Chondrocyte (in vitro differentiated cells): Measurements from ENCODE around the gene ZFR2. TPM values are rescaled to one million over a fixed set of nuclear protein-coding genes. Genes with fewer than 3 reads are reported as not detected.
A peak's percentile ranks its signal among the peaks of the same experiment; 100 is the strongest.
"Not testable (repeated sequence)": the region's sequence is repeated elsewhere in the genome, so short reads cannot be mapped to it uniquely, and the experiment has no call there.

Source experiments
- DNase-seq: peaks from one replicate; pipeline ENCODE4 v3.0.0; 2021; ENCODE audit warnings: mixed read lengths, low spot score
- H3K27ac Mint-ChIP-seq: one replicate; pipeline ENCODE4 v1.8.0; 2021; ENCODE audit warnings: mild to moderate bottlenecking, moderate library complexity, mixed read lengths; ENCODE audit not compliant: unreplicated experiment
- H3K27me3 Mint-ChIP-seq: 2 replicates; pipeline ENCODE4 v1.8.0; 2021; ENCODE audit warnings: low read depth, mixed read lengths
- H3K36me3 Mint-ChIP-seq: 2 replicates; pipeline ENCODE4 v1.8.0; 2021; ENCODE audit warnings: low read depth, mixed read lengths
- H3K4me1 Mint-ChIP-seq: 2 replicates; pipeline ENCODE4 v1.8.0; 2021; ENCODE audit warnings: low read depth, mild to moderate bottlenecking, mixed read lengths
- H3K4me3 Mint-ChIP-seq: one replicate; pipeline ENCODE4 v1.8.0; 2021; ENCODE audit warnings: mild to moderate bottlenecking, moderate library complexity, mixed read lengths; ENCODE audit not compliant: unreplicated experiment
- H3K9me3 Mint-ChIP-seq: 2 replicates; pipeline ENCODE4 v1.8.0; 2021; ENCODE audit warnings: low read depth, mixed read lengths
- total RNA-seq: library from RNA; stranded (reverse); gene quantifications from 3 replicates; pipeline ENCODE4 v1.2.1, GENCODE V29; 2021
- TF ChIP-seq, protein P1 (sequence below): fragments of 200-600 bp; sonication (generic); IDR thresholded peaks from 2 replicates; pipeline ENCODE4 v1.5.0; 2021; ENCODE audit warnings: antibody characterized with exemption, mild to moderate bottlenecking, moderate library complexity

Gene ZFR2
- total RNA-seq, 1 donor from 2014 or later: not detected

- Mint-ChIP-seq H3K4me3 (no peak overlapping the region), H3K36me3 (no peaks in the 10 kb centered on the region), H3K27me3 (peaks cover 36% of the 10 kb centered on the region), H3K27ac (no peak overlapping the region), H3K9me3 (no peaks in the 10 kb centered on the region), H3K4me1 (peaks cover 6% of the 10 kb centered on the region)
- DNase-seq: no peak
- TF ChIP-seq, protein P1, sequence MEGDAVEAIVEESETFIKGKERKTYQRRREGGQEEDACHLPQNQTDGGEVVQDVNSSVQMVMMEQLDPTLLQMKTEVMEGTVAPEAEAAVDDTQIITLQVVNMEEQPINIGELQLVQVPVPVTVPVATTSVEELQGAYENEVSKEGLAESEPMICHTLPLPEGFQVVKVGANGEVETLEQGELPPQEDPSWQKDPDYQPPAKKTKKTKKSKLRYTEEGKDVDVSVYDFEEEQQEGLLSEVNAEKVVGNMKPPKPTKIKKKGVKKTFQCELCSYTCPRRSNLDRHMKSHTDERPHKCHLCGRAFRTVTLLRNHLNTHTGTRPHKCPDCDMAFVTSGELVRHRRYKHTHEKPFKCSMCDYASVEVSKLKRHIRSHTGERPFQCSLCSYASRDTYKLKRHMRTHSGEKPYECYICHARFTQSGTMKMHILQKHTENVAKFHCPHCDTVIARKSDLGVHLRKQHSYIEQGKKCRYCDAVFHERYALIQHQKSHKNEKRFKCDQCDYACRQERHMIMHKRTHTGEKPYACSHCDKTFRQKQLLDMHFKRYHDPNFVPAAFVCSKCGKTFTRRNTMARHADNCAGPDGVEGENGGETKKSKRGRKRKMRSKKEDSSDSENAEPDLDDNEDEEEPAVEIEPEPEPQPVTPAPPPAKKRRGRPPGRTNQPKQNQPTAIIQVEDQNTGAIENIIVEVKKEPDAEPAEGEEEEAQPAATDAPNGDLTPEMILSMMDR: no peak
Observed at GRCh38 chr19:3881272-3882040, 12.6 kb upstream of the ZFR2 start.

- DNase-seq: no peak
- Mint-ChIP-seq H3K4me3 (no peak within 1 kb of the TSS), H3K9me3 (no peaks in the 10 kb centered on the region), H3K36me3 (no peaks in the 10 kb centered on the region), H3K27ac (no peak within 1 kb of the TSS), H3K27me3 (peaks cover 36% of the 10 kb centered on the region), H3K4me1 (peaks cover 6% of the 10 kb centered on the region)
- TF ChIP-seq, protein P1: no peak
Observed at GRCh38 chr19:3880471-3881271, 11.8 kb upstream of the ZFR2 start, which contains the start of gene ATCAY. Gene ATCAY (plus strand): TSS chr19:3880685. CDS start chr19:3885768, 5,083 bp downstream.

DNA sequence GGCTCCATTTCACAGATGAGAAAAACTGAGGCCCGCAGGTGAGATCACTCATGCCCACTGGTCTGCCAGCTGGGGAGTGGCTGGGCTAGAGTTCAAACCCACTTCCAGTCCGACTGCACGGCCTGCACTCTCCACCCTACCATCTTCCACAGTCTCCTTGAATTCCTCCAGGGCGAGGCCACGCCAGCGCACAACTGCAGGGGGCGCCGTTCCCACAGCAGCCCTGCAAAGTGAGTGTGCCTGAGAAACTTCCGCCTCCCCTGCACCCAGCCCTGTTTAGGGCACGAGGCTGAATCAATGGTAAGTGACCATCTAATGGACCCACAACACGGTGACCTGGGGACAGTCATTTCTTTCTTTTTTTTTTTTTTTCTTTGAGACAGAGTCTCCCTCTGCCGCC is 10.8 kb upstream of the ZFR2 start:
- peaks cover 6% of the 10 kb centered on the region for H3K4me1 Mint-ChIP-seq

DNA sequence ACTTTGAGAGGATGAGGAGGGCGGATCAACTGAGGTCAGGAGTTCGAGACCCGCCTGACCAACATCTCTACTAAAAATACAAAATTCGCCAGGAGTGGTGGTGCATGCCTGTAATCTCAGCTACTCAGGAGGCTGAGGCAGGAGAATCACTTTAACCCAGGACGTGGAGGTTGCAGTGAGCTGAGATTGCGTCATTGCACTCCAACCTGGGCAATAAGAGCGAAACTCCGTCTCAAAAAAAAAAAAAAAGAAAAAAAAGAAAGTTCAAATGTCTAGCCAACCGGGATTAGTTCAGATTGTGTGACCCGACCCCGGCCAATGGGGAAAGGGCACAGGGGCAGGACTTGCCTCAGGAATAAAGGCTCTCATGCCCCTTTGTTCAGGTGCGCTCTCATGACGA is 5.9 kb upstream of the ZFR2 start:
- H3K9me3 Mint-ChIP-seq, DNase-seq, H3K36me3 Mint-ChIP-seq, H3K27ac Mint-ChIP-seq, H3K4me3 Mint-ChIP-seq, H3K4me1 Mint-ChIP-seq: not testable (repeated sequence)
- peaks cover 26% of the 10 kb centered on the region for H3K27me3 Mint-ChIP-seq

More for the DNA sequence above, 10.8 kb upstream of the ZFR2 start:
- no peak for DNase-seq
- H3K27ac Mint-ChIP-seq: no peak overlapping the region
- H3K36me3 Mint-ChIP-seq: no peaks in the 10 kb centered on the region
- TF ChIP-seq, protein P1: peak; percentile 29
- H3K27me3 Mint-ChIP-seq: peaks cover 36% of the 10 kb centered on the region
- H3K9me3 Mint-ChIP-seq: no peaks in the 10 kb centered on the region
- H3K4me3 Mint-ChIP-seq: no peak overlapping the region

DNA sequence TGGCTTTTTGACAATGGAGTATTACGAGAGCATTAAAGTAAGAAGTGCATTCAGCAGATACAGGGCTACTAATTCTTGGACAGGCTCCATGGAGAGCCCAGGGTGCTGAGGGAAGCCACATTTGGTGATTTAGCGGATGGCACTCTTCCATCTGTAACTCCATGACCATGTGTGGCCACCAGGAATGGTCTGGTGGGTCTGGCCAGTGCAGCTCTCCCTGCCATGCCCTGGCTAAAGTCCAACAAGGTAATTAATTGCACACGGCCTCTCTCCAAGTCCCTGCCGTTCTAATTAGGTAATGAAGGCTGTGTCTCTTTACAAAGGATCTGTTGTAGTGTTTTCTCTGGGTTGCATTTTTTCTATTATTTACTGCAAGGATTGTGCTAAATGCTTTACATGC is 4.3 kb upstream of the ZFR2 start:
- no peak for DNase-seq
- H3K36me3 Mint-ChIP-seq: no peaks in the 10 kb centered on the region
- H3K27me3 Mint-ChIP-seq: peaks cover 29% of the 10 kb centered on the region
- H3K27ac Mint-ChIP-seq: no peak overlapping the region
- TF ChIP-seq, protein P1: no peak
- H3K4me1 Mint-ChIP-seq: no peaks in the 10 kb centered on the region
- H3K9me3 Mint-ChIP-seq: no peaks in the 10 kb centered on the region
- no peak overlapping the region for H3K4me3 Mint-ChIP-seq
